ENCODE data around the gene BBC3.

The BBC3 gene

GRCh38 chr19:47172666-47173455, 58.1 kb downstream of the BBC3 start:
- Histone ChIP-seq H3K9me3 (ENCODE audit: control insufficient read depth, low read length) (no peaks in the 10 kb centered on the region), H3K36me3 (ENCODE audit: control insufficient read depth, insufficient read depth, low read length) (peaks cover 19% of the 10 kb centered on the region), H3K4me1 (ENCODE audit: control insufficient read depth, insufficient read depth, low read length, poor library complexity, severe bottlenecking) (peaks cover 20% of the 10 kb centered on the region), H3K27ac (ENCODE audit: insufficient read depth, low read length, poor library complexity, severe bottlenecking) (no peak overlapping the region), H3K4me3 (ENCODE audit: insufficient read depth, low read depth, low read length, poor library complexity, severe bottlenecking) (no peak overlapping the region), H3K27me3 (replicated peaks; ENCODE audit: control insufficient read depth, insufficient read depth, low read length, poor library complexity, severe bottlenecking) (no peaks in the 10 kb centered on the region)
- DNase-seq, result no peak
